Fibroblast of skin of left biceps (primary cell): ENCODE measurements around the gene ZNF888.
A peak's percentile ranks its signal among the peaks of the same experiment; 100 is the strongest.
"Not testable (repeated sequence)": the region's sequence is repeated elsewhere in the genome, so short reads cannot be mapped to it uniquely, and the experiment has no call there.

Source experiments
- DNase-seq, 2 experiments: peaks; one replicate each; pipeline ENCODE4 v3.0.0-alpha.2; 2013; ENCODE audit warnings: low read depth in 2 of 2

The ZNF888 gene

GRCh38 chr19:52922841-52923777 is at the start of gene ZNF888:
ZNF888 (minus strand) TSS chr19:52923428; CDS start chr19:52917873, 5,555 bp downstream.
- peak; percentile 35 to 49 for DNase-seq

GRCh38 chr19:52967772-52968171 is 44.5 kb upstream of the ZNF888 start:
- DNase-seq: no peak

- no peak for DNase-seq
Measured at GRCh38 chr19:52963247-52963618, 40.0 kb upstream of the ZNF888 start.

GRCh38 chr19:52962394-52963246 is 39.4 kb upstream of the ZNF888 start, which contains the start of gene ZNF816:
ZNF816 (minus strand) TSS chr19:52962881; CDS start chr19:52956089, 6,792 bp downstream.
- DNase-seq: peak; percentile 79 to 83

GRCh38 chr19:52961981-52962380 is 38.8 kb upstream of the ZNF888 start:
- DNase-seq: no peak

GRCh38 chr19:52959613-52960295 is 36.5 kb upstream of the ZNF888 start:
- no peak for DNase-seq

- no peak for DNase-seq
Measured at GRCh38 chr19:52957591-52957990, 34.4 kb upstream of the ZNF888 start.

GRCh38 chr19:52956917-52957316 is 33.7 kb upstream of the ZNF888 start:
- DNase-seq: no peak

GRCh38 chr19:52949422-52949821 is 26.2 kb upstream of the ZNF888 start:
- DNase-seq: no peak

GRCh38 chr19:52948025-52948770 is 25.0 kb upstream of the ZNF888 start:
- no peak for DNase-seq

- DNase-seq: no peak
Measured at GRCh38 chr19:52946322-52947310, 23.4 kb upstream of the ZNF888 start.

- no peak for DNase-seq
Measured at GRCh38 chr19:52945652-52946321, 22.6 kb upstream of the ZNF888 start.

- DNase-seq: not testable (repeated sequence)
Measured at GRCh38 chr19:52944703-52945493, 21.7 kb upstream of the ZNF888 start.

GRCh38 chr19:52943884-52944643 is 20.8 kb upstream of the ZNF888 start:
- DNase-seq: no peak

- no peak for DNase-seq
Measured at GRCh38 chr19:52943134-52943883, 20.1 kb upstream of the ZNF888 start.

GRCh38 chr19:52942386-52943133 is 19.3 kb upstream of the ZNF888 start:
- peak; percentile 42 to 47 for DNase-seq
